D721Med (cell line): ENCODE measurements around the gene DNAJB14.

Source experiments
- DNase-seq: peaks from one replicate; pipeline ENCODE4 v3.0.0; 2011; ENCODE audit warnings: low spot score; ENCODE audit not compliant: insufficient read length
- FAIRE-seq: peaks from 2 replicates; lab custom pipeline; 2011; peaks lifted over from hg19 to GRCh38; lab: Jason Lieb, UNC
- TF ChIP-seq, protein P1 (sequence below): IDR thresholded peaks from 2 replicates; pipeline ENCODE4 v1.5.1; 2012; ENCODE audit warnings: mild to moderate bottlenecking, control low read depth; ENCODE audit not compliant: insufficient read depth; ENCODE audit errors: missing control alignments

The DNAJB14 gene

DNA sequence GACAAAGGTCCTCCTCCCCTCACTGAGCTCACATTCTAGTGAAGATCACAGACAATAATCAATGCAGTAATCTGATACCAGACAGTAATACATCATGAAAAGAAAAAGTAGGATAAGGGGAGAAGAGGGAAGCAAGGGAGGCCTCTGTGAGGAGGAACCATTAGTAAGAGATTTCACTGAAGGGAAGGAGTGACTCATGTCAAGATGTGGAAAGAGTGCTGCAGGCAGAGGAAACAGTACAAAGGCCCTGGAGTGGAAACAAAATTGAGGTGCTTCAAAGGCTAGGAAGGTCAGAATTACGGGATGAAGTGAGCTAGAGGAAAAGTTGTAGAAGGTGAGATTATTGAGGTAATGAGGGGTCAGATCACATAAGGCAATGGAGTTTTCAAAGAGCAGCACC is 90.3 kb downstream of the DNAJB14 start:
- no peak for DNase-seq
- FAIRE-seq, result no peak

DNA sequence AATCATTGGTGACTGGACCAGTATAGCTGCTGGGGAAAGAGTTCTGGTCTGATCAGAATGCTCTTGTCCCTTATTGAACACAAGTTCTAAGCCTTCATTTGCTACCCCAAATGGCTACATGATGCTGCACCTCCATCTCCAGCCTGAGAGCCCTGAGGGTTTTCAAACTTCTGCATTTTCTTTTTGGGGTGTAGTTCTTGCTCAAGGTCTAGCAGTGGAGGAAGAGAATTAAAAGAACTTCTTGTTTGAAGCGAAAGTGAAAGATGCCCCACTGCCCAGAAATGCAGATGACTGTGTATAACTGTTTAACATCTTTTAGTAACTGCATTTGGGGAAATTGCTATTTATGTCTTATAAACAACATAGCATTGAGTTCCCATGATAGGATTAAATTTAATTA is 90.7 kb downstream of the DNAJB14 start:
- FAIRE-seq, result no peak
- TF ChIP-seq, protein P1, sequence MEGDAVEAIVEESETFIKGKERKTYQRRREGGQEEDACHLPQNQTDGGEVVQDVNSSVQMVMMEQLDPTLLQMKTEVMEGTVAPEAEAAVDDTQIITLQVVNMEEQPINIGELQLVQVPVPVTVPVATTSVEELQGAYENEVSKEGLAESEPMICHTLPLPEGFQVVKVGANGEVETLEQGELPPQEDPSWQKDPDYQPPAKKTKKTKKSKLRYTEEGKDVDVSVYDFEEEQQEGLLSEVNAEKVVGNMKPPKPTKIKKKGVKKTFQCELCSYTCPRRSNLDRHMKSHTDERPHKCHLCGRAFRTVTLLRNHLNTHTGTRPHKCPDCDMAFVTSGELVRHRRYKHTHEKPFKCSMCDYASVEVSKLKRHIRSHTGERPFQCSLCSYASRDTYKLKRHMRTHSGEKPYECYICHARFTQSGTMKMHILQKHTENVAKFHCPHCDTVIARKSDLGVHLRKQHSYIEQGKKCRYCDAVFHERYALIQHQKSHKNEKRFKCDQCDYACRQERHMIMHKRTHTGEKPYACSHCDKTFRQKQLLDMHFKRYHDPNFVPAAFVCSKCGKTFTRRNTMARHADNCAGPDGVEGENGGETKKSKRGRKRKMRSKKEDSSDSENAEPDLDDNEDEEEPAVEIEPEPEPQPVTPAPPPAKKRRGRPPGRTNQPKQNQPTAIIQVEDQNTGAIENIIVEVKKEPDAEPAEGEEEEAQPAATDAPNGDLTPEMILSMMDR, result no peak
- DNase-seq, result no peak

More for the DNA sequence above, 90.3 kb downstream of the DNAJB14 start:
- TF ChIP-seq, protein P1, result no peak

DNA sequence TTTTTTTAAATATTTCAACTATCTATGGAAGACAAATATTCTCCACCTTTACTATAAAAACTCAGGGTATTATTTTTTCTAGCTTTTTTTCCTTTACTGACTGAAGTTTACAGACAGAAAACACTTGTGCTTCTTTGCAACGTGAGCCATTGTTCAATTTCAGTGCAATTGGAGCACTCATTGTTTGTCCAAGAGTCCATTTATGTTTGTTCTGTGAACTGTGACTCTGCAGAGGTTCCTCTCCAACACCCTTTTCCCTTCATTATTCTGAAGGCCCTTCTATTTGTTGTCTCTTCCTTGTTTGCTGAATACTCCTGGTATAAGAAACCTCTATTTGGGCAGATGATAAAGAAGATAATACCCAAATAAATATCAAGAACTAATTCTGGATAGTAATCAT is 92.4 kb downstream of the DNAJB14 start:
- DNase-seq, result no peak

DNA sequence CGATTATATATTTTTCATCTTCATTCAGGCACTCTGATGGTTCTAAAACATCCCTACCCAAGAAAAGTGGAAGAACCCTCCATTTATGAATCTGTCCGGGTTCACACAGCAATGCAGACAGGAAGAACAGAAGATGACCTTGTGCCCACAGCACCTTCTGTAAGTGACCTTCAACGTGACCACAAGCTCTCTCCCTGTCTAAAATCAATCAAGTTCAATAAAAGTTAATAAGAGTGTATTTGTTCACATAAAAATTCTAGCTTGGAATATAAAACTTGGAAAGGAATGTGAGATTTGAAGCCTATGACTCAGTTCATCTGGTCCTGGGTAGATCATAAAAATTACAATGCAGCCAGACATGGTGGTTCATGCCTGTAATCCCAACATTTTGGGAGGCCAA is 93.2 kb downstream of the DNAJB14 start:
- TF ChIP-seq, protein P1, result no peak
- no peak for DNase-seq
- FAIRE-seq, result no peak

More for the DNA sequence above, 92.4 kb downstream of the DNAJB14 start:
- FAIRE-seq, result no peak
- TF ChIP-seq, protein P1, result no peak

DNA sequence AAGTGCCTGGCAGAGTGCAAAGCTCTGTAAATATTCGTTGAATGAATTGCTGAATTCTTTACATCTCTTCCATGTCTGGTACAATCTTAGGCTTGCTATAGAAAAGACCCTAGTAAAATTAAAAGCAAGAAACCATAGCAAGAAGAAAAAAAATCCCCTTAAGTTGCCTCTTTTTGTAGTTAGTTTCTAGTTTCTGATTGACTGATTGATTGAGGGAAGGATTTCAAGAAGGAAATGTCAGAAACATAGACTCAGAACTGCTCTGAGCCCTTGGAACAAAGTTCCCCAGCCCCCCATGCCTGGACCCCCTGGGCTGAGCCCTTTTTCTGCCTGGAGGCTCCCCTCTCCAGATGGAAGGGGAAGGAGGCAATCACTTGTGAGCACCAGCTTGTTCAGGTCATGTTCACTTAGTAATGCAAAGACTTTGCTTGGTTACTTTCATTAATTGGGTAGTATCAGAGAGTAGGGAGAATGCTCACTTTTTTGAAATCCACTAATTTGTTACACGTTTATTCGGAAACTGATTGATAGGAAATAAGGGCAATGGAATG is 94.1 kb downstream of the DNAJB14 start:
- DNase-seq (no peak), FAIRE-seq (no peak)
- TF ChIP-seq, protein P1, result no peak

DNA sequence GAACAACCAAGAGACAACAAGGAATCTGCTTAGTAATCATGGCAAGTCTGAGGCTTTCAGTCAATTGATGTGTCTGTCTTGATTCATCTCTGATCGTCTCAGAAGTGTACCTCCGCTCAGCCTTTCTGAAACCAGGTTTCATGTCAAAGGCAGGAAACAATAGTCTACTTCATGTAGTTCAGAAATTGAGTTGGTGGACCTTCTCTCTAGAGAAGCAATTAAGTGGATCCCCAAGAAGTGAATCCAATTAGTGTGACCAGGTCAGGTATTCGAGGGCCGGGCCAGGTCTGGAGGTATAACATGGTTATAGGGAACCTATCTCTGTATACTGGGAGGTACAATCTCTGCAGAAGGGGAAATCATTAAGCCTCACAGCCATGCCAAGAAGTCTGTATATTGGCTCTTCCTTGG is 97.8 kb downstream of the DNAJB14 start:
- TF ChIP-seq, protein P1, result no peak
- FAIRE-seq, result no peak

DNA sequence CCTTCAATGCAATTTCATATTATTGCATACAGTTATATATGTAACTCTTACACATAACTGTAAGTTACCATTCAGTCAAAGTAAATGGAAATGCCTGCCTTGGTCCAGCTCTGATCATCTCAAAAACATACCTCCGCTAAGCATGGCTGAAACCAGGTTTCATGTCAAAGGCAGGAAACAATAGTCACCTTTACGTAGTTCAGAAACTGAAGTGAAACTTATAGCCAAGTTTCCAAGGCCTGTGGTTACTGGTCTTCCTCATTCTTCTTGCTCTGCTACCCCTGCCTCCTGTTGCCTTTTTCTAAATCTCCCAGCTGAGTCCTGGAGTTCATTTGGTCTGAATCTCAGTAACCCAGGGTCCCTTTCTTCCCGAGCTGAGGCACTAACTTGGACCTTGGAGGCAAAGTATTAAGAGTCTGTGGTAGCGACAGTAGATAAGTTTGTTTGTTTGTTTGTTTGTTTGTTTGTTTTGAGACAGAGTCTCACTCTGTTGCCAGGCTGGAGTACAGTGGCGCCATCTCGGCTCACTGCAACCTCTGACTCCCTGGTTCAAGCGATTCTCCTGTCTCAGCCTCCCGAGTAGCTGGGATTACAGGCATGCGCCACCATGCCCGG is 98.9 kb downstream of the DNAJB14 start:
- DNase-seq, result no peak
- FAIRE-seq, result no peak
- TF ChIP-seq, protein P1, result no peak

More for the DNA sequence above, 97.8 kb downstream of the DNAJB14 start:
- DNase-seq, result no peak
